Osteocyte (in vitro differentiated cells): ENCODE data around the gene WEE2. TPM values are rescaled to one million over a fixed set of nuclear protein-coding genes. Genes with fewer than 3 reads are reported as not detected.

Experiments used
- DNase-seq: peaks from one replicate; pipeline ENCODE4 v3.0.0; 2021; ENCODE audit warnings: mixed read lengths; ENCODE audit not compliant: unreplicated experiment; ENCODE audit errors: extremely low spot score
- H3K27ac Mint-ChIP-seq: one replicate; pipeline ENCODE4 v1.8.0; 2021; ENCODE audit warnings: mild to moderate bottlenecking, mixed read lengths; ENCODE audit not compliant: unreplicated experiment
- H3K27me3 Mint-ChIP-seq: one replicate; pipeline ENCODE4 v1.8.0; 2021; ENCODE audit warnings: mixed read lengths; ENCODE audit not compliant: unreplicated experiment
- H3K36me3 Mint-ChIP-seq: one replicate; pipeline ENCODE4 v1.8.0; 2021; ENCODE audit warnings: mixed read lengths; ENCODE audit not compliant: unreplicated experiment
- H3K4me1 Mint-ChIP-seq: one replicate; pipeline ENCODE4 v1.8.0; 2021; ENCODE audit warnings: mixed read lengths; ENCODE audit not compliant: unreplicated experiment
- H3K4me3 Mint-ChIP-seq: one replicate; pipeline ENCODE4 v1.8.0; 2021; ENCODE audit warnings: mild to moderate bottlenecking, moderate library complexity, mixed read lengths; ENCODE audit not compliant: unreplicated experiment
- H3K9me3 Mint-ChIP-seq: one replicate; pipeline ENCODE4 v1.8.0; 2021; ENCODE audit warnings: mixed read lengths; ENCODE audit not compliant: unreplicated experiment
- total RNA-seq: library from RNA; stranded (reverse); gene quantifications from 2 replicates; pipeline ENCODE4 v1.2.1, GENCODE V29; 2021
- TF ChIP-seq, protein P1 (sequence below): fragments of 200-600 bp; sonication (generic); IDR thresholded peaks from 2 replicates; pipeline ENCODE4 v1.5.0; 2021; ENCODE audit warnings: antibody characterized with exemption, mild to moderate bottlenecking, moderate library complexity

Gene WEE2
- total RNA-seq, 1 donor from 2014 or later, result not detected

DNA sequence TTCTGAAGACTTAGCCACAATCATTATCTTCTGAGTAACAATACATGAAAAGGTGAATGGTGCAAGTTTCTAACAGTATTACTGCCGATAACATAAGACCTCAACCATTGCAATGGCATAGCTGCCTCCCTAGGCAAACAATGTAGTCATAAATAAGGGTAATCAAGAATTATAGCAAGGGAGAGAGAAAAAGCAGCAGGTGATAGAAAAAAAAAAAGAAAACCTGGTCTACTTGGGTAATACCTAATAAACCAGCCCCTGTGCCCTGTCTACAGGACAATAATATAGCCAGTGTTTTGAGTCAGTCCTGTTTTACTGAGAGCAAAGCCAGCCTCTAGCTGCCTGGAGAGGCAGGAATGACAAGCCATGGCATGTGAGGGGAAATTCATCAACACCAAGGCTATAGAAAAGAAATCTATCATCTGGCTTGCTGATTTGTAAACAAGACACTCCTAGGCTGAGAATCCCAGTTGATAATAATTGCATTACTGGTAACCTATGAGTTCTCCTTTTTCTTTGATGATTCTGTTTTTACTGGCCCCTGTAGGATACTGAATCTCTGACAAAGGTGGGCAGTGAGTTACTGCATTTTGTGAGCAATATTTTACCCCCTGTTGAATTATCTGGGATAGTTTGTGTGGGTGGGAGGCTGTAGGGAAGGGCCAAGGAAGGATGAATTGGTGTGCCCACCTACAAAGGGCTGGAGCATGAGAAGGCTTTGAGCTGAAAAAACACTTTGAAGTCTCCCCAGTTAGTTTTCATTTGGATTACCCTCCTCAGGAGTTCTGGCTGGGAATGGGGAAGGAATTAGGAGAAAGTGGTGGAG is 1.7 kb upstream of the WEE2 start:
- no peaks in the 10 kb centered on the region for H3K36me3 Mint-ChIP-seq
- H3K27ac Mint-ChIP-seq, result no peak overlapping the region
- H3K9me3 Mint-ChIP-seq, result no peaks in the 10 kb centered on the region
- no peak for DNase-seq
- TF ChIP-seq, protein P1, sequence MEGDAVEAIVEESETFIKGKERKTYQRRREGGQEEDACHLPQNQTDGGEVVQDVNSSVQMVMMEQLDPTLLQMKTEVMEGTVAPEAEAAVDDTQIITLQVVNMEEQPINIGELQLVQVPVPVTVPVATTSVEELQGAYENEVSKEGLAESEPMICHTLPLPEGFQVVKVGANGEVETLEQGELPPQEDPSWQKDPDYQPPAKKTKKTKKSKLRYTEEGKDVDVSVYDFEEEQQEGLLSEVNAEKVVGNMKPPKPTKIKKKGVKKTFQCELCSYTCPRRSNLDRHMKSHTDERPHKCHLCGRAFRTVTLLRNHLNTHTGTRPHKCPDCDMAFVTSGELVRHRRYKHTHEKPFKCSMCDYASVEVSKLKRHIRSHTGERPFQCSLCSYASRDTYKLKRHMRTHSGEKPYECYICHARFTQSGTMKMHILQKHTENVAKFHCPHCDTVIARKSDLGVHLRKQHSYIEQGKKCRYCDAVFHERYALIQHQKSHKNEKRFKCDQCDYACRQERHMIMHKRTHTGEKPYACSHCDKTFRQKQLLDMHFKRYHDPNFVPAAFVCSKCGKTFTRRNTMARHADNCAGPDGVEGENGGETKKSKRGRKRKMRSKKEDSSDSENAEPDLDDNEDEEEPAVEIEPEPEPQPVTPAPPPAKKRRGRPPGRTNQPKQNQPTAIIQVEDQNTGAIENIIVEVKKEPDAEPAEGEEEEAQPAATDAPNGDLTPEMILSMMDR, result no peak
- no peaks in the 10 kb centered on the region for H3K27me3 Mint-ChIP-seq
- no peak overlapping the region for H3K4me3 Mint-ChIP-seq
- peaks cover 18% of the 10 kb centered on the region for H3K4me1 Mint-ChIP-seq

DNA sequence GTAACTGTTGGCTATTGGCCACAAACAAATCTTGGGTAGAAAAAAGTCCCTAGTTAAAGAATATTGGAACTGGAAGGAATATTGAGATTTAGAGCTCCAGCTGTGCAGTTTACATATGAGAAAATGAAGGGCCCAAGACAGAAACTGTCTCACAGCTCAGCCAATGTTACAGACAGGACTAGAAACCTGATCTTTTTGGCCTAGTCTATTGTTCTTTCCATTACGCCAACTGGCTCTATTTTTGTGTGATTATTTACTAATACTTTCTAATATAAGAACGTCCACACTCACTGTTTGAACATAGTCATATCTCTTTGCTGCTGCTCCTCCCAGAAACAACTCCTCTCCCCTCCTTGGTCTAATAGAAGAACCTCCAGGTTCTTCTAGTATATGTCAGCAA is 1.2 kb downstream of the WEE2 start:
- Mint-ChIP-seq H3K36me3 (no peaks in the 10 kb centered on the region), H3K27me3 (no peaks in the 10 kb centered on the region), H3K9me3 (no peaks in the 10 kb centered on the region), H3K4me1 (peaks cover 12% of the 10 kb centered on the region), H3K4me3 (no peak overlapping the region), H3K27ac (no peak overlapping the region)
- TF ChIP-seq, protein P1, result no peak
- no peak for DNase-seq

DNA sequence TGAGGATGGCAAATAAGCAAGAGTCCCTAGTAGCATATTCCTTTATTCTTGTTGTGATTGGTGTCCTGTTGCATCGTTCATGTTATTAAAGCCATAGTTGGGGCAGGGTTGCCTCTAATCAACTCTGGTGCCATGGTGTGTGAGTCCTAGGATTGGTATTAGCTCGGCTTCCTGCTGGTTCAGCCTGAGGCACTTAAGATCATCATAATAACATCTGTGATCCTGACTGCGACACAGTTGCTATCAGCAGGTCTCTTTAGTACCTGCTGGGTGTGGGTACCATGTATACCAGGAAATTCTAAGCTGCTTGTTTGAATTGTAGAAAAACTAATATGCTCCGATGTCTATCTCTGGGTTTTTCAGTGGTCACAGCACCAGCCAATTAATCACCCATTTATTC is 1.6 kb downstream of the WEE2 start:
- TF ChIP-seq, protein P1, result no peak
- Mint-ChIP-seq H3K27me3 (no peaks in the 10 kb centered on the region), H3K9me3 (no peaks in the 10 kb centered on the region), H3K4me3 (no peak overlapping the region), H3K36me3 (no peaks in the 10 kb centered on the region), H3K4me1 (peaks cover 9% of the 10 kb centered on the region), H3K27ac (no peak overlapping the region)
- DNase-seq, result no peak

DNA sequence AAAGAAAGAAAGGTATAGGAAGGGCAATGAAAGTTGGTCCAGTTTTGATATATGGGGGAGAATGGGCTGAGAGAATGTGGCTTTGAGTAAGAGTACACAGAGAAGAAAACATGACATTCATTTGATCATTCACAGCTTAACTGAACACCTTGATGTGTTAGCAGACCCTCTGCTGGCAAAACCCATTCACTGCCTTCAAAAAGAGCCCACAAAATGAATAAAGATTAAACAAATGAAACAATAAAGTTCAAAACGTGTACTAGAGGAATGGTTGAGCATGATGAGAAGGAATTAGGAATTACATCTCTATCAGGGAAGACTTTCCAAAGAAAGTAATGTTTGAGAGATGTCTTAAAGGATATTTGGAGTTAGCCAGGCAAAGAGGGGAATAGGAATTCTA is 2.1 kb downstream of the WEE2 start:
- no peaks in the 10 kb centered on the region for H3K9me3 Mint-ChIP-seq
- H3K4me3 Mint-ChIP-seq, result no peak overlapping the region
- peaks cover 3% of the 10 kb centered on the region for H3K4me1 Mint-ChIP-seq
- no peaks in the 10 kb centered on the region for H3K36me3 Mint-ChIP-seq
- no peak overlapping the region for H3K27ac Mint-ChIP-seq
- TF ChIP-seq, protein P1, result no peak
- no peak for DNase-seq
- no peaks in the 10 kb centered on the region for H3K27me3 Mint-ChIP-seq

DNA sequence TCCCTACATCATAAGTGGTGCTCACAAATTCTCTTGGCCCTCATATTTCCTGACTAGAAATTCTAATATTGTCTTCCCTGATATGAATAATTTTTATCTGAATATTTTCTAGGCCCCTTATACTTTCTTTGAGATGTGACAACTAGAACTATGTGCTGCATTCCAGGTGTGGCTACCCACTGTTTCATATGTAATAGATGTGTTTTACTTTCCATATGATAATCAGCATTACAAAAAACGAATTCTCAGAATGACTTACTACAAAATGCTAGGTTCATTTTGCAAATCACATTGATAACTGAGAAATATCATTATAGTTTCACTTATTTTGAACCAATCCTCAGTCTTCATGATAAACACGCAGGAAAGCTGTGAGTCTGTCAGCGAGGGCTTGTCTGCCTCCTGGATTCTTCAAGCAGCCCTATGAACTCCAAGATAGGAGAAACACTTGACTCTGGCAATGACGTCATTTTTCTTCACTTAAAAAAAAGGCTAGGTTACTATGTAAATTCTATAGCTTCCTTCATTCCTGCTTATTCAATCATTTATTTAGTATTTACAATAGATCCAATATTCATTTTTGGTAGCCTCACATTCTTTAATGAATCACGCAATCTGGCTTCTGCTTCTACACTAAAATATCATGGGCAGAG is 4.6 kb downstream of the WEE2 start:
- Mint-ChIP-seq H3K27me3 (no peaks in the 10 kb centered on the region), H3K4me1 (no peaks in the 10 kb centered on the region), H3K27ac (no peak overlapping the region), H3K4me3 (no peak overlapping the region), H3K9me3 (no peaks in the 10 kb centered on the region), H3K36me3 (no peaks in the 10 kb centered on the region)
- TF ChIP-seq, protein P1, result no peak
- no peak for DNase-seq
